Right lobe of liver (tissue), 4 donors: ENCODE measurements around the gene NCOA1.

Source experiments
- POLR2A ChIP-seq: fragments of 450-650 bp; IDR thresholded peaks from one replicate; pipeline ENCODE4 v1.6.1; 2017; ENCODE audit warnings: antibody characterized with exemption, mild to moderate bottlenecking
- TF ChIP-seq, protein P1 (sequence below), 4 donors: fragments of 200-600 bp in 3 of 4; fragments of 450-650 bp in 1 of 4; IDR thresholded peaks; one replicate each; pipeline versions ENCODE4 v1.5.1 to v1.8.0; 2016 to 2022; ENCODE audit warnings: antibody characterized with exemption in 4 of 4, mild to moderate bottlenecking in 2 of 4
- donor health status: DM: no; HTN: no; CAD: no.
- donor health status: DM: no; HTN: no; CAD: no.
- donor health status: DM: no; HTN: yes; CAD: no.

DNA sequence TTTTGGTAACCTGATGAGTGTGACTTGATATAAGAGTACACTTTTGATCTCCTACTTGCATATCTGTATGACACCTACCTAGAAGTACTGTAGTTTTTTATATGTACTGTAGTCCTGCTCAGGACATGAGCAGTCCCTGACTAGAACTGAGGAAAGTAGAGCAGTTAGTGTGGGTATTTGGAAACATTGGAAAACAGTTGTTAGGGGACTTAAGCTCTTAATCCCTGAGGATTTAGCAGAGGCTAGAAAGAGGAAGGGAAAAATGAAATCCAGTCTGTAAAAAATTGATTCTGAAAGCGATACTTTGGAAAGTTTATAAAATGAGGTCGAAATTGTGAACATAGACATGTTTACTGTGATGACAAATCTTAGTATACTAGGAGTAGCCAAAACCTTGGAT is 125.6 kb downstream of the NCOA1 start:
- TF ChIP-seq, protein P1, sequence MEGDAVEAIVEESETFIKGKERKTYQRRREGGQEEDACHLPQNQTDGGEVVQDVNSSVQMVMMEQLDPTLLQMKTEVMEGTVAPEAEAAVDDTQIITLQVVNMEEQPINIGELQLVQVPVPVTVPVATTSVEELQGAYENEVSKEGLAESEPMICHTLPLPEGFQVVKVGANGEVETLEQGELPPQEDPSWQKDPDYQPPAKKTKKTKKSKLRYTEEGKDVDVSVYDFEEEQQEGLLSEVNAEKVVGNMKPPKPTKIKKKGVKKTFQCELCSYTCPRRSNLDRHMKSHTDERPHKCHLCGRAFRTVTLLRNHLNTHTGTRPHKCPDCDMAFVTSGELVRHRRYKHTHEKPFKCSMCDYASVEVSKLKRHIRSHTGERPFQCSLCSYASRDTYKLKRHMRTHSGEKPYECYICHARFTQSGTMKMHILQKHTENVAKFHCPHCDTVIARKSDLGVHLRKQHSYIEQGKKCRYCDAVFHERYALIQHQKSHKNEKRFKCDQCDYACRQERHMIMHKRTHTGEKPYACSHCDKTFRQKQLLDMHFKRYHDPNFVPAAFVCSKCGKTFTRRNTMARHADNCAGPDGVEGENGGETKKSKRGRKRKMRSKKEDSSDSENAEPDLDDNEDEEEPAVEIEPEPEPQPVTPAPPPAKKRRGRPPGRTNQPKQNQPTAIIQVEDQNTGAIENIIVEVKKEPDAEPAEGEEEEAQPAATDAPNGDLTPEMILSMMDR (IDR thresholded peaks at IDR 0.05) = no peak
- TF ChIP-seq POLR2A = no peak
